Measurements from ENCODE around the gene CSRP3.

GRCh38 chr11:19242179-19242932, 40.6 kb upstream of the CSRP3 start:
- TF ChIP-seq, protein P1, sequence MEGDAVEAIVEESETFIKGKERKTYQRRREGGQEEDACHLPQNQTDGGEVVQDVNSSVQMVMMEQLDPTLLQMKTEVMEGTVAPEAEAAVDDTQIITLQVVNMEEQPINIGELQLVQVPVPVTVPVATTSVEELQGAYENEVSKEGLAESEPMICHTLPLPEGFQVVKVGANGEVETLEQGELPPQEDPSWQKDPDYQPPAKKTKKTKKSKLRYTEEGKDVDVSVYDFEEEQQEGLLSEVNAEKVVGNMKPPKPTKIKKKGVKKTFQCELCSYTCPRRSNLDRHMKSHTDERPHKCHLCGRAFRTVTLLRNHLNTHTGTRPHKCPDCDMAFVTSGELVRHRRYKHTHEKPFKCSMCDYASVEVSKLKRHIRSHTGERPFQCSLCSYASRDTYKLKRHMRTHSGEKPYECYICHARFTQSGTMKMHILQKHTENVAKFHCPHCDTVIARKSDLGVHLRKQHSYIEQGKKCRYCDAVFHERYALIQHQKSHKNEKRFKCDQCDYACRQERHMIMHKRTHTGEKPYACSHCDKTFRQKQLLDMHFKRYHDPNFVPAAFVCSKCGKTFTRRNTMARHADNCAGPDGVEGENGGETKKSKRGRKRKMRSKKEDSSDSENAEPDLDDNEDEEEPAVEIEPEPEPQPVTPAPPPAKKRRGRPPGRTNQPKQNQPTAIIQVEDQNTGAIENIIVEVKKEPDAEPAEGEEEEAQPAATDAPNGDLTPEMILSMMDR (IDR thresholded peaks at IDR 0.05), result no peak
- TF ChIP-seq POLR2A (IDR thresholded peaks at IDR 0.05) (no peak), EP300 (IDR thresholded peaks at IDR 0.05) (no peak)
